HUES48 (cell line): ENCODE results near the gene SPTY2D1.
"Not testable (repeated sequence)": the region's sequence is repeated elsewhere in the genome, so short reads cannot be mapped to it uniquely, and the experiment has no call there.

Experiments used
- H3K27ac ChIP-seq: one replicate; pipeline ENCODE4 v1.7.0; 2013; ENCODE audit warnings: low read depth, low read length, inconsistent platforms
- H3K27me3 ChIP-seq: 2 replicates; pipeline ENCODE4 v1.6.1; 2013; ENCODE audit warnings: mild to moderate bottlenecking, low read length; ENCODE audit not compliant: control insufficient read depth, insufficient read depth
- H3K36me3 ChIP-seq: 2 replicates; pipeline ENCODE4 v1.6.1; 2013; ENCODE audit warnings: low read length; ENCODE audit not compliant: control insufficient read depth, insufficient read depth
- H3K4me1 ChIP-seq: 2 replicates; pipeline ENCODE4 v1.6.1; 2013; ENCODE audit warnings: mild to moderate bottlenecking, low read length; ENCODE audit not compliant: control insufficient read depth, insufficient read depth
- H3K4me3 ChIP-seq: 2 replicates; pipeline ENCODE4 v1.5.1; 2013; ENCODE audit warnings: mild to moderate bottlenecking, low read depth, low read length
- H3K9ac ChIP-seq: 2 replicates; pipeline ENCODE4 v1.6.1; 2013; ENCODE audit warnings: mild to moderate bottlenecking, low read depth, low read length, moderate library complexity
- H3K9me3 ChIP-seq: 2 replicates; pipeline ENCODE4 v1.6.1; 2013; ENCODE audit warnings: low read length; ENCODE audit not compliant: control insufficient read depth, insufficient read depth

Gene SPTY2D1

GRCh38 chr11:18634140-18635032 is at the start of gene SPTY2D1:
Gene SPTY2D1 (minus strand): TSS chr11:18634342. CDS start chr11:18634257, 85 bp downstream.
- no peaks in the 10 kb centered on the region for H3K9me3 ChIP-seq
- no peaks in the 10 kb centered on the region for H3K36me3 ChIP-seq
- H3K9ac ChIP-seq: peak within 1 kb of the TSS; percentile 96
- peak within 1 kb of the TSS; percentile 95 for H3K27ac ChIP-seq
- H3K4me3 ChIP-seq: peak within 1 kb of the TSS; percentile 96
- H3K4me1 ChIP-seq: peaks cover 4% of the 10 kb centered on the region
- H3K27me3 ChIP-seq: no peaks in the 10 kb centered on the region

DNA sequence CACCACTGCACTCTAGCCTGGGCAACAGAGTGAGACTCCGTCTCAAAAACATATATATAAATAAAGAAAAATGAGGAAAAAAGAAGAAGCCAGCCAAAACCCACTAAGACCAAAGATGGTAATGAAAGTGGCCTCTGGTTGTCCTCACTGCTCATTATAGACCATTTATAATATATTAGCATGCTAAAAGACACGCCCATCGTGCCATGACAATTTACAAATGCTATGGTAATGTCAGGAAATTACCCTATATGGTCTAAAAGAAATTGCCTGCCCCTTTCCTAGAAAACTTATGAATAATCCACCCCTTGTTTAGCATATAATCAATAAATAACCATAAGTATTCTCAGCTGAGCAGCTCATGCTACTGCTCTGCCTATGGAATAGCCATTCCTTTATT is 48.3 kb upstream of the SPTY2D1 start:
- H3K9me3 ChIP-seq: no peaks in the 10 kb centered on the region
- H3K27ac ChIP-seq: no peak overlapping the region
- H3K27me3 ChIP-seq: no peaks in the 10 kb centered on the region

GRCh38 chr11:18681949-18682348 is 47.8 kb upstream of the SPTY2D1 start:
- not testable (repeated sequence) for H3K9me3 ChIP-seq, H3K27ac ChIP-seq, H3K9ac ChIP-seq

More for the DNA sequence above, 48.3 kb upstream of the SPTY2D1 start:
- no peak overlapping the region for H3K4me3 ChIP-seq
- H3K4me1 ChIP-seq: no peaks in the 10 kb centered on the region
- no peak overlapping the region for H3K9ac ChIP-seq
- H3K36me3 ChIP-seq: no peaks in the 10 kb centered on the region

GRCh38 chr11:18677560-18677959 is 43.4 kb upstream of the SPTY2D1 start:
- Histone ChIP-seq H3K36me3 (no peaks in the 10 kb centered on the region), H3K27me3 (no peaks in the 10 kb centered on the region), H3K27ac (no peak overlapping the region), H3K9me3 (no peaks in the 10 kb centered on the region), H3K4me3 (no peak overlapping the region), H3K9ac (no peak overlapping the region), H3K4me1 (no peaks in the 10 kb centered on the region)

More at GRCh38 chr11:18681949-18682348, 47.8 kb upstream of the SPTY2D1 start:
- not testable (repeated sequence) for H3K27me3 ChIP-seq, H3K4me3 ChIP-seq, H3K4me1 ChIP-seq, H3K36me3 ChIP-seq

GRCh38 chr11:18676803-18677202 is 42.7 kb upstream of the SPTY2D1 start:
- no peak overlapping the region for H3K9ac ChIP-seq
- no peaks in the 10 kb centered on the region for H3K4me1 ChIP-seq
- no peaks in the 10 kb centered on the region for H3K9me3 ChIP-seq
- H3K27ac ChIP-seq: no peak overlapping the region
- H3K27me3 ChIP-seq: no peaks in the 10 kb centered on the region
- no peak overlapping the region for H3K4me3 ChIP-seq
- H3K36me3 ChIP-seq: no peaks in the 10 kb centered on the region

DNA sequence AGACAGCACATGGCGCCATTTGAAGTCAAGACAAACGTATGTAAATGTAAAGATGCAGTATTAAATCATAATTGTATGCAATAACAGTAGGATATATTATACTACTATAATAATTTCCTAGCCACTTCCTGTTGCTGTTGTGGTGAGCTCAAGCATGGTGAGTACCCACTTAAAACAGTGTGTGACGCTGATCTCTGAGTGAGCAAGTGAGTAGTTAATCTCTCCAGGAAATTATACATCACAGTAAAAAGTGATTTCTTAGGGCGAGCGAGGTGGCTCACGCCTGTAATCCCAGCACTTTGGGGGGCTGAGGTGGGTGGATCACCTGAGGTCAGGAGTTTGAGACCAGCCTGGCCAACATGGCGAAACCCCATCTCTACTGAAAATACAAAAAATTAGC is 38.1 kb upstream of the SPTY2D1 start:
- H3K27ac ChIP-seq, H3K4me3 ChIP-seq, H3K27me3 ChIP-seq, H3K9ac ChIP-seq, H3K4me1 ChIP-seq, H3K9me3 ChIP-seq, H3K36me3 ChIP-seq: not testable (repeated sequence)

GRCh38 chr11:18671246-18671645 is 37.1 kb upstream of the SPTY2D1 start:
- Histone ChIP-seq H3K27me3 (no peaks in the 10 kb centered on the region), H3K4me1 (peaks cover 7% of the 10 kb centered on the region; the same call in 1 of the 2 replicates), H3K9me3 (no peaks in the 10 kb centered on the region), H3K9ac (no peak overlapping the region), H3K36me3 (no peaks in the 10 kb centered on the region), H3K27ac (no peak overlapping the region), H3K4me3 (no peak overlapping the region)

DNA sequence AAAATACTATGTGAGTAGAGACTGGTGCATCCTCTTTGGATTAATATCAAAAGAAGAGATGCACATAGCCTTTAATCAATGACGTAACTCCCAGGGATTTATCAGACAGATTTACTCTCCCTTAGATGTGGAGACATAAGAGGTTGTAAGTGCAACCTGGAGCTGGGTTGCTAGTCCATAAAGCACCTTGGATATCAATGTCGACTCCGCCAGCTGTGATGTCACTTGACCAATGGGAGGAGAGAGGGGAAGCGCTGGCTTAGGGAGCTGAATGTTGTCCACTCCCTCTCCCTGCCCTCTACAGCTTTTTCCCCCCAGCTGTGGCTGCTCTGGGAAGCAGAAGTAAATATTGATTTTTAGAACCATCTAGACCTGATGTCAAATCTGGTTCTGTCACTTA is 35.6 kb upstream of the SPTY2D1 start:
- no peak overlapping the region for H3K9ac ChIP-seq
- H3K36me3 ChIP-seq: no peaks in the 10 kb centered on the region
- no peak overlapping the region for H3K4me3 ChIP-seq
- no peak overlapping the region for H3K27ac ChIP-seq
- H3K27me3 ChIP-seq: no peaks in the 10 kb centered on the region
- H3K4me1 ChIP-seq: peaks cover 7% of the 10 kb centered on the region; the same call in 1 of the 2 replicates
- no peaks in the 10 kb centered on the region for H3K9me3 ChIP-seq

DNA sequence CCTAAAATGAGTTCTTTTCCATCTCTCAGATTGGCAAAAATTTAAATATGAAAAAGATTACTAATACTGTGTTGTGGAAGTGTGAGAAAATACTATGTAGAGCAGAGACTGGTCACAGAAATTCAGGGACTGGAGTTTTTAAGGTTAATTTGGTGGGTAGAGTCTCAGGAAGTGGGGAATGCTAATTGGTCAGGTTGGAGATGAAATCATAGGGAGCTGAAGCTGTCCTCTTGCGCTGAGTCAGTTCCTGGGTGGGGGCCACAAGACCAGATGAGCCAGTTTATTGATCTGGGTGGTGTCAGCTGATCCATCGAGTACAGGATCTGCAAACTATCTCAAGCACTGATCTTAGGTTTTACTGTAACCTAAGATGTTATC is 35.1 kb upstream of the SPTY2D1 start:
- H3K4me3 ChIP-seq: no peak overlapping the region
- peaks cover 7% of the 10 kb centered on the region; the same call in 1 of the 2 replicates for H3K4me1 ChIP-seq
- H3K36me3 ChIP-seq: no peaks in the 10 kb centered on the region
- H3K9ac ChIP-seq: no peak overlapping the region
- H3K27ac ChIP-seq: no peak overlapping the region
- H3K9me3 ChIP-seq: no peaks in the 10 kb centered on the region
- H3K27me3 ChIP-seq: no peaks in the 10 kb centered on the region

- no peak overlapping the region for H3K9ac ChIP-seq
- H3K27ac ChIP-seq: no peak overlapping the region
- H3K36me3 ChIP-seq: no peaks in the 10 kb centered on the region
- no peaks in the 10 kb centered on the region for H3K27me3 ChIP-seq
- H3K4me1 ChIP-seq: peaks cover 7% of the 10 kb centered on the region; the same call in 1 of the 2 replicates
- no peaks in the 10 kb centered on the region for H3K9me3 ChIP-seq
- no peak overlapping the region for H3K4me3 ChIP-seq
Measured at GRCh38 chr11:18668131-18668530, 34.0 kb upstream of the SPTY2D1 start.

DNA sequence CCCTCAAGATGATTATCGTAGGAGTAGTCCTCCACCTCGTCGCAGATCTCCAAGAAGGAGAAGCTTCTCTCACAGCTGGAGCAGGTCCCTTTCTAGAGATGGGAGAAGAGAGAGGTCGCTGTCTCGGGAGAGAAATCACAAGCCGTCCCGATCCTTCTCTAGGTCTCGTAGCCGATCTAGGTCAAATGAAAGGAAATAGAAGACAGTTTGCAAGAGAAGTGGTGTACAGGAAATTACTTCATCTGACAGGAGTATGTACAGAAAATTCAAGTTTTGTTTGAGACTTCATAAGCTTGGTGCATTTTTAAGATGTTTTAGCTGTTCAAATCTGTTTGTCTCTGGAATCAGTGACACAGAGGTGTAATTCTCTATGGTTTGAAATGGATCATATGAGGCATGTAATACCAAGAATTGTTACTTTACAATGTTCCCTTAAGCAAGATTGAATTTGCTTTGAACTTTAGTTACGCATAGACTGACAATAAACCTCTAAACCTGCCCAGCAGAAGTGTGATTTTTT is 31.3 kb upstream of the SPTY2D1 start:
- H3K4me1 ChIP-seq, H3K27ac ChIP-seq: not testable (repeated sequence)

More for the DNA sequence above, 31.3 kb upstream of the SPTY2D1 start:
- not testable (repeated sequence) for H3K9me3 ChIP-seq, H3K27me3 ChIP-seq, H3K4me3 ChIP-seq, H3K36me3 ChIP-seq, H3K9ac ChIP-seq
